K562 treated with DMSO at 1 percent for 12 hours (cell line): Measurements from ENCODE around the gene SPCS1. TPM values are rescaled to one million over a fixed set of nuclear protein-coding genes. Genes with fewer than 3 reads are reported as not detected.

Experiments
- total RNA-seq: library from RNA; unstranded; fragments of 300-600 nt; gene quantifications from 2 replicates; pipeline ENCODE4 v1.2.3, GENCODE V29; 2022; ENCODE audit not compliant: insufficient read depth

SPCS1 gene
- 62.2 and 95.9 TPM in 2 replicates for total RNA-seq

DNA sequence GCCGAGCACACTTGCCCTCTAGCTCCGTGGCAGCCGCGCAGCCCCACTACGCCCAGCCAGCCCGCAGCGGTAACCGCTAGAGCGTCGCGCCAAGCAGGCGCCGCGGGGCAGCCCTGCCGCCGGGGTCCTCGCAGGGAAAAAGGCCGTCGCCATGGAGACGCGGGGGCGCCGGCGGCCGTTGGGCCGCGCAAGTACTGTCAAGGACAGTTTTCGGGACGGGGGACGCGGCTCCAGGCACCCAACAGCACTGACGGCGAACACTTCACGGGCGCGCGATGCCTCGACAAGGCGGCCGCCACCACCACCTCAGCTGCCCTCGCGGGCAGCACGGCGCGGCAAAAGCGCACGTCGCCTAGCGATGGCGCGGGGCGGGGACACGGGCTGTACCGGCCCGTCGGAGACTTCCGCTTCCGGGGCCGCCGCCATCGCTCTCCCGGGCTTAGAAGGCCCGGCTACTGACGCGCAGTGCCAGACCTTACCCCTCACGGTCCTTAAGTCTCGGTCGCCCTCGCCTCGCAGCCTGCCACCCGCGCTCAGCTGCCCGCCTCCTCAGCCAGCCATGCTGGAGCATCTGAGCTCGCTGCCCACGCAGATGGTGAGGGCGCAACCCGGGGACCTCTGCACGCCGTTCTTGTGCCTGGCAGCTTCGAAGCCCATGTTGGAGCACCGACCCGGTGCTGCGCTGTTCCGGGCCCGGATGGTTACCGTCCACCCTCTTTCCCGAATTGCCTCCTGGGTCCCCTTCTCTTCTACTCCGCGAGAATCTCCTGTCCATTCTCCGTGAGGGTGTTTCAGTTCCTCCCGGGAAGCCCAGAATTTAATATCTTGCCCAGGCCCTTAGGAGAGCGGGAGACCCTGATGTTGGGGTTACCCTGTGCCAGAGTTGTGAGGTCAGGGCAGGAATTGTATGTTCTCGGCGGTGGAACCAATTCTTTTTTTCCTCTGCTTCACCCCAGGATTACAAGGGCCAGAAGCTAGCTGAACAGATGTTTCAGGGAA, at the start of gene SPCS1, which contains the start of gene GLT8D1:
TSS of gene SPCS1 (plus strand) at position 419 of the 999 bp plus-strand sequence. CDS start at position 560, 141 bp downstream.
TSS of gene GLT8D1 (minus strand) at position 104 of the 999 bp plus-strand sequence. CDS start 5,331 bp downstream, outside the sequence.

DNA sequence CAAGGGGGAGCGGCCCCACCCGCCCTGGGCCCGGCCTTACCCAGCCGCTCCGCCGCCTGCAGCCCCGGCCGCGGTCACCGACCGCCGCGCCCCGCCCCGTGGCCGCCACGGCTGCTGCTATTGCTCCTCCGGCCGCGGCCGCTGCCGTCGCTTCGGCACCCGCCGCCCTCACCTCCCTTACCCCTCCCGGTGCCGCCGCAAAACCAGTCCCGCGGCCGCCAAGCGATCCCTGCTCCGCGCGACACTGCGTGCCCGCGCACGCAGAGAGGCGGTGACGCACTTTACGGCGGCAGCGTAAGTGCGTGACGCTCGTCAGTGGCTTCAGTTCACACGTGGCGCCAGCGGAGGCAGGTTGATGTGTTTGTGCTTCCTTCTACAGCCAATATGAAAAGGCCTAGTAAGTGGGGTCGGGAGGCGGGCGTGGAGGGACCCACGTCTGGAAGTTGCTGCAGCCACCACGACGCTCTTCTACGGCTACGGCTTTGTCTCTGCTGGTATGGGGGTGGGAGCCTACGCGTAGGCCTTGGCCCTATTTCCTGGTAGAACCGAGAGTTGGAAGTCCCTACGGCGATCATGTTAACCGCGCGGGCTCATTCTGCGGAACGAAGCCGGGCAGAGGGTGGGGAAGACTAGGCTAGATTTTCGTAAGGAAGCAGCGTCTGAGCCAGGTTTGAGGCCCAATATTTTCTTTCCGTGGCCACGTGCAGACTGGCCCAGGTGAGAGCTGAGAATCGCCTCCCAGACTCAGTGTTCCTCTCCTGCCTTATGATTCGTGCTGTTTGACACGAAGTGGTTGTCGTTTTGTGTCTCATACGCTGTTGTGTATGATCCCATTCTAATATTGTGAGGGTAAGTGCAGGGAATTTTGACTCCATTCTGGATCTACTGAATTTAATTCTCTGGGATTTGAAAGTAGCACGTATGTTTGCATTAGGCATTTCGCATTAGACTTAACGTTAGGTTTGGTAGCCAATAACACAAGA, 19.9 kb upstream of the SPCS1 start, which contains the start of the genes GNL3 and PBRM1:
TSS of gene GNL3 (plus strand) at position 324 of the 983 bp plus-strand sequence. CDS start at position 385, 61 bp downstream.
TSS of gene PBRM1 (minus strand) at position 205 of the 983 bp plus-strand sequence.

Other genes with a start within 250 kb of the SPCS1 start
- 0.16 and 0.28 TPM in 2 replicates for gene STAB1, start 210.8 kb upstream of the SPCS1 start, total RNA-seq
- 100 and 116 TPM in 2 replicates for gene NT5DC2, start 172.2 kb upstream of the SPCS1 start, total RNA-seq
- gene UQCC5, start 169.5 kb upstream of the SPCS1 start, total RNA-seq: 9.1 and 44.0 TPM in 2 replicates
- 2.4 and 21.5 TPM in 2 replicates for gene PBRM1, start 20.2 kb upstream of the SPCS1 start, total RNA-seq
- gene GNL3, start 20.1 kb upstream of the SPCS1 start, total RNA-seq: 27.8 and 46.8 TPM in 2 replicates
- gene GLT8D1, start 315 bp upstream of the SPCS1 start, total RNA-seq: 26.1 and 35.6 TPM in 2 replicates
- 8.1 and 18.0 TPM in 2 replicates for gene NEK4, start 64.8 kb downstream of the SPCS1 start, total RNA-seq
- gene ITIH1, start 71.5 kb downstream of the SPCS1 start, total RNA-seq: not detected in 2 replicates
- gene ITIH3, start 88.7 kb downstream of the SPCS1 start, total RNA-seq: not detected in 2 replicates
- gene ITIH4, start 124.6 kb downstream of the SPCS1 start, total RNA-seq: 0.91 and 6.1 TPM in 2 replicates
- 4.0 and 8.0 TPM in 2 replicates for gene MUSTN1, start 128.9 kb downstream of the SPCS1 start, total RNA-seq
- 5.3 and 22.5 TPM in 2 replicates for gene STIMATE, start 191.4 kb downstream of the SPCS1 start, total RNA-seq